ENCODE results near the gene GSTA5.

Gene GSTA5

GRCh38 chr6:52840763-52841585 is at the start of gene GSTA5:
GSTA5 (minus strand) TSS chr6:52840813.
- Histone ChIP-seq H3K9ac (ENCODE audit: low read length in 5 of 5) (no peak within 1 kb of the TSS), H3K36me3 (ENCODE audit: control insufficient read depth in 5 of 5, insufficient read depth in 5 of 5, low read length in 5 of 5) (no peaks in the 10 kb centered on the region), H3K4me1 (ENCODE audit: control insufficient read depth in 5 of 5, insufficient read depth in 5 of 5, low read length in 5 of 5) (no peaks in the 10 kb centered on the region), H3K27ac (ENCODE audit: low read depth, low read length) (no peak within 1 kb of the TSS), H3K9me3 (ENCODE audit: control insufficient read depth in 5 of 5, low read length in 5 of 5) (no peaks in the 10 kb centered on the region), H3K4me3 (ENCODE audit: low read depth in 1 of 5, low read length in 5 of 5) (no peak within 1 kb of the TSS), H3K27me3 (ENCODE audit: control insufficient read depth in 5 of 5, insufficient read depth in 4 of 5, low read length in 5 of 5) (no peaks in the 10 kb centered on the region)

GRCh38 chr6:52890018-52890417 is 49.4 kb upstream of the GSTA5 start:
- no peaks in the 10 kb centered on the region for H3K9me3 ChIP-seq (ENCODE audit: control insufficient read depth in 5 of 5, low read length in 5 of 5)
- no peaks in the 10 kb centered on the region for H3K36me3 ChIP-seq (ENCODE audit: control insufficient read depth in 5 of 5, insufficient read depth in 5 of 5, low read length in 5 of 5)
- H3K4me1 ChIP-seq (ENCODE audit: control insufficient read depth in 5 of 5, insufficient read depth in 5 of 5, low read length in 5 of 5), result no peaks in the 10 kb centered on the region
- H3K4me3 ChIP-seq (ENCODE audit: low read depth in 1 of 5, low read length in 5 of 5), result no peak overlapping the region
- H3K27ac ChIP-seq (ENCODE audit: low read depth, low read length), result no peak overlapping the region
- no peaks in the 10 kb centered on the region for H3K27me3 ChIP-seq (ENCODE audit: control insufficient read depth in 5 of 5, insufficient read depth in 4 of 5, low read length in 5 of 5)
- H3K9ac ChIP-seq (ENCODE audit: low read length in 5 of 5), result no peak overlapping the region

- no peaks in the 10 kb centered on the region for H3K27me3 ChIP-seq (ENCODE audit: control insufficient read depth in 5 of 5, insufficient read depth in 4 of 5, low read length in 5 of 5)
- H3K4me1 ChIP-seq (ENCODE audit: control insufficient read depth in 5 of 5, insufficient read depth in 5 of 5, low read length in 5 of 5), result no peaks in the 10 kb centered on the region
- no peak overlapping the region for H3K4me3 ChIP-seq (ENCODE audit: low read depth in 1 of 5, low read length in 5 of 5)
- H3K9ac ChIP-seq (ENCODE audit: low read length in 5 of 5), result no peak overlapping the region
- H3K27ac ChIP-seq (ENCODE audit: low read depth, low read length), result no peak overlapping the region
- no peaks in the 10 kb centered on the region for H3K36me3 ChIP-seq (ENCODE audit: control insufficient read depth in 5 of 5, insufficient read depth in 5 of 5, low read length in 5 of 5)
- no peaks in the 10 kb centered on the region for H3K9me3 ChIP-seq (ENCODE audit: control insufficient read depth in 5 of 5, low read length in 5 of 5)
Observed at GRCh38 chr6:52887910-52888524, 47.4 kb upstream of the GSTA5 start.

GRCh38 chr6:52881996-52882841 is 41.6 kb upstream of the GSTA5 start:
- no peak overlapping the region for H3K27ac ChIP-seq (ENCODE audit: low read depth, low read length)
- H3K36me3 ChIP-seq (ENCODE audit: control insufficient read depth in 5 of 5, insufficient read depth in 5 of 5, low read length in 5 of 5), result no peaks in the 10 kb centered on the region
- H3K27me3 ChIP-seq (ENCODE audit: control insufficient read depth in 5 of 5, insufficient read depth in 4 of 5, low read length in 5 of 5), result no peaks in the 10 kb centered on the region
- peak overlapping the region; percentile 75 to 90 (median 82) for H3K4me3 ChIP-seq (ENCODE audit: low read depth in 1 of 5, low read length in 5 of 5)
- H3K9ac ChIP-seq (ENCODE audit: low read length in 5 of 5), result peak overlapping the region in 4 of 5 donors; percentile 66 to 86 (median 80)
- peaks cover 0 to 7% (median 5%) of the 10 kb centered on the region in 5 donors for H3K4me1 ChIP-seq (ENCODE audit: control insufficient read depth in 5 of 5, insufficient read depth in 5 of 5, low read length in 5 of 5)
- no peaks in the 10 kb centered on the region for H3K9me3 ChIP-seq (ENCODE audit: control insufficient read depth in 5 of 5, low read length in 5 of 5)

GRCh38 chr6:52881662-52881995 is 41.0 kb upstream of the GSTA5 start:
- no peaks in the 10 kb centered on the region for H3K27me3 ChIP-seq (ENCODE audit: control insufficient read depth in 5 of 5, insufficient read depth in 4 of 5, low read length in 5 of 5)
- peak overlapping the region in 1 of 5 donors; percentile 76 for H3K9ac ChIP-seq (ENCODE audit: low read length in 5 of 5)
- no peaks in the 10 kb centered on the region for H3K9me3 ChIP-seq (ENCODE audit: control insufficient read depth in 5 of 5, low read length in 5 of 5)
- peaks cover 0 to 7% (median 5%) of the 10 kb centered on the region in 5 donors for H3K4me1 ChIP-seq (ENCODE audit: control insufficient read depth in 5 of 5, insufficient read depth in 5 of 5, low read length in 5 of 5)
- no peaks in the 10 kb centered on the region for H3K36me3 ChIP-seq (ENCODE audit: control insufficient read depth in 5 of 5, insufficient read depth in 5 of 5, low read length in 5 of 5)
- H3K27ac ChIP-seq (ENCODE audit: low read depth, low read length), result no peak overlapping the region
- peak overlapping the region in 4 of 5 donors; percentile 75 to 83 (median 78) for H3K4me3 ChIP-seq (ENCODE audit: low read depth in 1 of 5, low read length in 5 of 5)

- no peak overlapping the region for H3K9ac ChIP-seq (ENCODE audit: low read length in 5 of 5)
- H3K4me3 ChIP-seq (ENCODE audit: low read depth in 1 of 5, low read length in 5 of 5), result no peak overlapping the region
- H3K27ac ChIP-seq (ENCODE audit: low read depth, low read length), result no peak overlapping the region
- no peaks in the 10 kb centered on the region for H3K9me3 ChIP-seq (ENCODE audit: control insufficient read depth in 5 of 5, low read length in 5 of 5)
- H3K4me1 ChIP-seq (ENCODE audit: control insufficient read depth in 5 of 5, insufficient read depth in 5 of 5, low read length in 5 of 5), result peaks cover 0 to 7% (median 5%) of the 10 kb centered on the region in 5 donors
- no peaks in the 10 kb centered on the region for H3K27me3 ChIP-seq (ENCODE audit: control insufficient read depth in 5 of 5, insufficient read depth in 4 of 5, low read length in 5 of 5)
- no peaks in the 10 kb centered on the region for H3K36me3 ChIP-seq (ENCODE audit: control insufficient read depth in 5 of 5, insufficient read depth in 5 of 5, low read length in 5 of 5)
Observed at GRCh38 chr6:52877786-52878185, 37.2 kb upstream of the GSTA5 start.

- Histone ChIP-seq H3K27me3 (ENCODE audit: control insufficient read depth in 5 of 5, insufficient read depth in 4 of 5, low read length in 5 of 5) (no peaks in the 10 kb centered on the region), H3K9me3 (ENCODE audit: control insufficient read depth in 5 of 5, low read length in 5 of 5) (no peaks in the 10 kb centered on the region), H3K9ac (ENCODE audit: low read length in 5 of 5) (no peak overlapping the region), H3K36me3 (ENCODE audit: control insufficient read depth in 5 of 5, insufficient read depth in 5 of 5, low read length in 5 of 5) (no peaks in the 10 kb centered on the region), H3K27ac (ENCODE audit: low read depth, low read length) (no peak overlapping the region), H3K4me1 (ENCODE audit: control insufficient read depth in 5 of 5, insufficient read depth in 5 of 5, low read length in 5 of 5) (peaks cover 0 to 5% (median 5%) of the 10 kb centered on the region in 5 donors), H3K4me3 (ENCODE audit: low read depth in 1 of 5, low read length in 5 of 5) (no peak overlapping the region)
Observed at GRCh38 chr6:52877168-52877567, 36.6 kb upstream of the GSTA5 start.

- no peaks in the 10 kb centered on the region for H3K4me1 ChIP-seq (ENCODE audit: control insufficient read depth in 5 of 5, insufficient read depth in 5 of 5, low read length in 5 of 5)
- no peaks in the 10 kb centered on the region for H3K36me3 ChIP-seq (ENCODE audit: control insufficient read depth in 5 of 5, insufficient read depth in 5 of 5, low read length in 5 of 5)
- H3K27me3 ChIP-seq (ENCODE audit: control insufficient read depth in 5 of 5, insufficient read depth in 4 of 5, low read length in 5 of 5), result no peaks in the 10 kb centered on the region
- H3K4me3 ChIP-seq (ENCODE audit: low read depth in 1 of 5, low read length in 5 of 5), result no peak overlapping the region
- no peak overlapping the region for H3K9ac ChIP-seq (ENCODE audit: low read length in 5 of 5)
- no peaks in the 10 kb centered on the region for H3K9me3 ChIP-seq (ENCODE audit: control insufficient read depth in 5 of 5, low read length in 5 of 5)
- no peak overlapping the region for H3K27ac ChIP-seq (ENCODE audit: low read depth, low read length)
Observed at GRCh38 chr6:52876056-52876787, 35.6 kb upstream of the GSTA5 start.

GRCh38 chr6:52872031-52872430 is 31.4 kb upstream of the GSTA5 start:
- H3K4me3 ChIP-seq (ENCODE audit: low read depth in 1 of 5, low read length in 5 of 5), result no peak overlapping the region
- H3K4me1 ChIP-seq (ENCODE audit: control insufficient read depth in 5 of 5, insufficient read depth in 5 of 5, low read length in 5 of 5), result no peaks in the 10 kb centered on the region
- no peaks in the 10 kb centered on the region for H3K9me3 ChIP-seq (ENCODE audit: control insufficient read depth in 5 of 5, low read length in 5 of 5)
- no peaks in the 10 kb centered on the region for H3K36me3 ChIP-seq (ENCODE audit: control insufficient read depth in 5 of 5, insufficient read depth in 5 of 5, low read length in 5 of 5)
- H3K9ac ChIP-seq (ENCODE audit: low read length in 5 of 5), result no peak overlapping the region
- H3K27ac ChIP-seq (ENCODE audit: low read depth, low read length), result no peak overlapping the region
- no peaks in the 10 kb centered on the region for H3K27me3 ChIP-seq (ENCODE audit: control insufficient read depth in 5 of 5, insufficient read depth in 4 of 5, low read length in 5 of 5)

Data from subcutaneous abdominal adipose tissue (tissue), 5 donors.